AG20443 (cell line): Measurements from ENCODE around the gene FRMD6.

Experiments used
- DNase-seq: peaks from one replicate; pipeline ENCODE4 v3.0.0; 2012; ENCODE audit warnings: low spot score, mixed read lengths

Gene FRMD6

DNA sequence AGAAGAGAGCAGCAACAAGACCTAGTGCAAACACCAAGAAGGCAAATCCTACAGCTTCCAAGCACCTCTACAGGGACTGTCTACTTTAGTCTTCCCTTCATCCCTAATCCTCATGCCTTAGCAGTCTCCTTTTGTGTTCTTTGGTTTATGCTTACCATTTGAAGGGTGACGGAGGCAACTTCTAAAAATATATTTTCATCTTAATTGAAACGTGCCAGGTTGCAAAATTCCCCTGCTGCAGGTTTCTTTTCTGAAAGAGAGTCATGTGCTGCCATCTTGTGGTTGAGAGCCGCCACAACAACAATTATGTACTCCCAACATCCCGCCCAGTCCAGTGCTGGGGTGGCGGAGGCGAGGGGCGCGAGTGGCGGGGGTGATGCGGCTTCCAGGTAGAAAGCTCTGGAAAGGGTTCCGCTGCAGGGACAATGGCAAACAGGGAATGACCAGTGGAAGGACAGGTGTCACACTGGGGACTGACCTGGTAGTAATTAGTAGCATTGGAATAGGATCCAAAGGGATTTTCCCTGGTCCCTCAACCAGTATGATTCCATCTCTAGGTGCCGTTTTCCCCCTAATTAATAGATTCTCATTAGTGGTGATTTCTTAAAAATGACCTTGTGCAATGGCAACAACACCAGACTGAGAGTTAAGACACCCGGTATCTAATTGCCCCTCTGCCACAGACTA is 128.4 kb downstream of the FRMD6 start:
- DNase-seq = peak; percentile 79
